Heart left ventricle (tissue), 16 donors: ENCODE data around the gene IFT172. TPM values are rescaled to one million over a fixed set of nuclear protein-coding genes. Genes with fewer than 3 reads are reported as not detected.

ENCODE experiments used
- ATAC-seq, 4 donors: fragments of 200-7000 bp; cut with Tn5 transposase; one replicate each; pipeline ENCODE4 v1.9.1; 2020 to 2022; ENCODE audit warnings: moderate library complexity in 4 of 4, mild to moderate bottlenecking in 3 of 4, moderate number of reproducible peaks in 1 of 4
- DNase-seq, 5 donors: peaks; one replicate each; pipeline ENCODE4 v3.0.0-alpha.2; 2020
- H3K27ac ChIP-seq, 12 donors: fragments of 200-600 bp; sonication (generic) in 4 of 12; one replicate each; pipeline versions ENCODE4 v1.5.0 to v1.8.0; 2016 to 2022; ENCODE audit warnings: mild to moderate bottlenecking in 2 of 12
- H3K27me3 ChIP-seq, 9 donors: fragments of 200-600 bp; sonication (generic) in 2 of 9; one replicate each; pipeline versions ENCODE4 v1.5.1 to v1.8.0; 2016 to 2022; ENCODE audit warnings: mild to moderate bottlenecking in 3 of 9
- H3K36me3 ChIP-seq, 9 donors: fragments of 200-600 bp; sonication (generic) in 2 of 9; one replicate each; pipeline versions ENCODE4 v1.5.0 to v1.8.0; 2018 to 2022; ENCODE audit warnings: mild to moderate bottlenecking in 2 of 9
- H3K4me1 ChIP-seq, 12 donors: fragments of 200-600 bp; sonication (generic) in 4 of 12; one replicate each; pipeline versions ENCODE4 v1.5.0 to v1.8.0; 2016 to 2022; ENCODE audit warnings: mild to moderate bottlenecking in 3 of 12
- H3K4me3 ChIP-seq, 12 donors: fragments of 200-600 bp; sonication (generic) in 4 of 12; one replicate each; pipeline versions ENCODE4 v1.5.0 to v1.8.0; 2017 to 2022; ENCODE audit warnings: mild to moderate bottlenecking in 9 of 12, moderate library complexity in 4 of 12
- H3K9me3 ChIP-seq, 12 donors: fragments of 200-600 bp; sonication (generic) in 4 of 12; one replicate each; pipeline versions ENCODE4 v1.5.0 to v1.8.0; 2016 to 2022; ENCODE audit warnings: mild to moderate bottlenecking in 1 of 12
- CTCF ChIP-seq, 12 donors: fragments of 200-600 bp; sonication (generic) in 4 of 12; IDR thresholded peaks; one replicate each; pipeline versions ENCODE4 v1.5.0 to v1.8.0; 2018 to 2022; ENCODE audit warnings: antibody characterized with exemption in 12 of 12, mild to moderate bottlenecking in 5 of 12
- POLR2A ChIP-seq, 2 donors: fragments of 450-650 bp; IDR thresholded peaks; one replicate each; pipeline ENCODE4 v1.6.1; 2017; ENCODE audit warnings: antibody characterized with exemption in 2 of 2, mild to moderate bottlenecking in 2 of 2, moderate library complexity in 2 of 2
- WGBS, 4 donors: extraction: QIAGEN DNeasy Blood & Tissue Kit in 2 of 4; methylation state at CpG; one replicate each; pipeline versions ENCODE4 v1.1.5 to v1.1.7; 2013 to 2018; 5-methylcytosine and 5-hydroxymethylcytosine counted together
- intact Hi-C, 10 donors: fragments of 100-400 bp; cut with DNase I; formaldehyde crosslinking; loops; one replicate each; pipeline versions ENCODE4 v1.11.1 to v1.14.2; 2022
- polyA plus RNA-seq, 2 donors: library from polyadenylated mRNA; stranded (reverse); fragments of 200-250 nt; gene quantifications; one replicate each; pipeline ENCODE4 v1.2.3, GENCODE V29; 2013
- total RNA-seq, 9 donors: library from RNA; depleted of rRNA in 2 of 9; stranded (reverse); fragments of >200 nt in 2 of 9; fragmentation: NEBNext Ultra II Directional in 3 of 9; extraction: Animal tissue kit (Norgen Biotek cat#: 25700) in 3 of 9; gene quantifications; one replicate each; pipeline versions ENCODE4 v1.1.0 to v1.2.4, GENCODE V29; 2016 to 2023
- donor health status: ischemic (EF 13 %, LVEDD 7.1; RV severe dilation, severe dysfunction).
- donor health status: healthy with polysubstance abuse.
- donor health status: DM: no; HTN: yes; CAD: no.
- donor health status: DM: no; HTN: no; CAD: no.
- donor health status: ischemic (EF 25% LVEDD 6.9; RV normal size, moderate dysfunction).
- donor health status: ischemic (EF 25% LVEDD 5.7; RV mildly dilated, moderate dysfunction).
- donor health status: healthy.
- donor health status: DM: yes; HTN: yes; CAD: no.
- donor health status: ischemic (EF 35%, LVEDD 5.7; RV mildly dilated, moderate dysfunction).
- donor health status: nonischemic (EF 11% LVEDD 7.7; RV severe dilation, severe dysfunction).
- donor health status: DM: yes; HTN: yes; CAD: no.
- donor health status: PGD.
- donor health status: ischemic (EF 29% LVEDD 5.4; RV normal size, mild dysfunction).
- donor health status: nonischemic (EF 23%, LVEDD 6.1; RV moderate dilation, normal function).

Gene IFT172
- total and polyA plus RNA-seq, 11 donors, result 11.9 to 27.2 (median 17.4) TPM

GRCh38 chr2:27494944-27495554, 5.5 kb upstream of the IFT172 start, which contains the start of gene FNDC4:
TSS of gene FNDC4 (minus strand) at chr2:27495200. CDS start at chr2:27494679, 521 bp downstream.
- Histone ChIP-seq H3K27ac (peak within 1 kb of the TSS in 2 of 12 donors; percentile 19 to 32), H3K4me1 (peaks cover 0 to 22% (median 6%) of the 10 kb centered on the region in 12 donors), H3K27me3 (peaks cover 0 to 32% (median 8%) of the 10 kb centered on the region in 9 donors), H3K36me3 (no peaks in the 10 kb centered on the region), H3K9me3 (no peaks in the 10 kb centered on the region), H3K4me3 (peak within 1 kb of the TSS; percentile 45 to 84 (median 60))
- intact Hi-C loops, result loop anchor here in 5 of 10 donors (5.0 to 10.0 kb wide), 3 partner anchors 87 to 130 kb away; partner anchors contain the start of genes ZNF512 (in 4 of the 5), CCDC121 (in 1 of the 5) and GPN1 (in 1 of the 5)
- DNase-seq (peak in 4 of 5 donors; percentile 18 to 67 (median 28)), ATAC-seq (peak in 3 of 4 donors; percentile 24 to 64 (median 46))
- WGBS, 4 donors, result 0 to 1% (median 1%) methylated on average over 30 to 70 of the region's 70 CpGs
- TF ChIP-seq CTCF (IDR thresholded peaks at IDR 0.05), result no peak
- TF ChIP-seq POLR2A (IDR thresholded peaks at IDR 0.05), result no peak

- no peaks in the 10 kb centered on the region for H3K9me3 ChIP-seq
- TF ChIP-seq POLR2A (IDR thresholded peaks at IDR 0.05), result no peak
- TF ChIP-seq CTCF (IDR thresholded peaks at IDR 0.05), result no peak
- H3K4me1 ChIP-seq, result peaks cover 0 to 23% (median 6%) of the 10 kb centered on the region in 12 donors
- peaks cover 0 to 32% (median 8%) of the 10 kb centered on the region in 9 donors for H3K27me3 ChIP-seq
- intact Hi-C loops, result loop anchor here in 4 of 10 donors (5.0 to 10.0 kb wide), 3 partner anchors 88 to 130 kb away; partner anchors contain the start of genes ZNF512 (in 3 of the 4), CCDC121 (in 1 of the 4) and GPN1 (in 1 of the 4)
- peak overlapping the region in 2 of 12 donors; percentile 19 to 32 for H3K27ac ChIP-seq
- peak overlapping the region; percentile 45 to 84 (median 60) for H3K4me3 ChIP-seq
- peak in 1 of 4 donors; percentile 3 for ATAC-seq
- DNase-seq, result peak in 3 of 5 donors; percentile 9 to 65 (median 43)
- WGBS, 4 donors, result 24 to 37% (median 30%) methylated on average over 15 to 35 of the region's 35 CpGs
- H3K36me3 ChIP-seq, result no peaks in the 10 kb centered on the region
Measured at GRCh38 chr2:27494284-27494943, 4.9 kb upstream of the IFT172 start.

GRCh38 chr2:27493948-27494283, 4.4 kb upstream of the IFT172 start:
- Histone ChIP-seq H3K27ac (peak overlapping the region in 1 of 12 donors; percentile 19), H3K4me1 (peaks cover 0 to 28% (median 9%) of the 10 kb centered on the region in 12 donors), H3K4me3 (peak overlapping the region in 2 of 12 donors; percentile 58 to 72), H3K9me3 (no peaks in the 10 kb centered on the region), H3K36me3 (no peaks in the 10 kb centered on the region), H3K27me3 (peaks cover 0 to 32% (median 8%) of the 10 kb centered on the region in 9 donors)
- 90 to 95% (median 93%) methylated on average over 12 to 13 of the region's 13 CpGs for WGBS, 4 donors
- no peak for TF ChIP-seq POLR2A (IDR thresholded peaks at IDR 0.05)
- TF ChIP-seq CTCF (IDR thresholded peaks at IDR 0.05), result no peak
- intact Hi-C loops, result loop anchor here in 4 of 10 donors (5.0 to 10.0 kb wide), 3 partner anchors 88 to 131 kb away; partner anchors contain the start of genes ZNF512 (in 3 of the 4), CCDC121 (in 1 of the 4) and GPN1 (in 1 of the 4)
- ATAC-seq (no peak), DNase-seq (no peak)
